OCI-M2 (cell line): ENCODE data around the gene CC2D1B.
"Not testable (repeated sequence)": the region's sequence is repeated elsewhere in the genome, so short reads cannot be mapped to it uniquely, and the experiment has no call there.

ENCODE experiments used
- DNase-seq: peaks from one replicate; lab custom pipeline; 2025; ENCODE audit not compliant: unreplicated experiment; lab: John Stamatoyannopoulos, UW

Gene CC2D1B

GRCh38 chr1:52365746-52366516, at the start of gene CC2D1B:
Gene CC2D1B (minus strand): TSS chr1:52366205. CDS start chr1:52364620, 1,585 bp downstream.
- peak; percentile 77 for DNase-seq

GRCh38 chr1:52414942-52415341, 48.9 kb upstream of the CC2D1B start:
- DNase-seq, result no peak

GRCh38 chr1:52413410-52413989, 47.5 kb upstream of the CC2D1B start:
- no peak for DNase-seq

GRCh38 chr1:52404975-52405338, 39.0 kb upstream of the CC2D1B start:
- DNase-seq, result no peak

GRCh38 chr1:52404116-52404974, 38.3 kb upstream of the CC2D1B start, which contains the start of the genes ORC1 and PRPF38A:
Gene ORC1 (minus strand): TSS chr1:52404423. CDS start chr1:52402223, 2,200 bp downstream.
Gene PRPF38A (plus strand): TSS chr1:52404602. CDS start chr1:52404750, 148 bp downstream.
- peak; percentile 85 for DNase-seq

GRCh38 chr1:52403566-52404115, 37.6 kb upstream of the CC2D1B start:
- no peak for DNase-seq

- no peak for DNase-seq
Observed at GRCh38 chr1:52402860-52403240, 36.8 kb upstream of the CC2D1B start.

- DNase-seq, result no peak
Observed at GRCh38 chr1:52400131-52400530, 34.1 kb upstream of the CC2D1B start.

- no peak for DNase-seq
Observed at GRCh38 chr1:52399629-52400028, 33.6 kb upstream of the CC2D1B start.

- no peak for DNase-seq
Observed at GRCh38 chr1:52393174-52393573, 27.2 kb upstream of the CC2D1B start.

GRCh38 chr1:52386458-52386857, 20.5 kb upstream of the CC2D1B start:
- DNase-seq, result no peak

GRCh38 chr1:52385376-52385775, 19.4 kb upstream of the CC2D1B start:
- DNase-seq, result no peak

- DNase-seq, result not testable (repeated sequence)
Observed at GRCh38 chr1:52369851-52370250, 3.8 kb upstream of the CC2D1B start.

GRCh38 chr1:52368383-52369172, 2.6 kb upstream of the CC2D1B start:
- DNase-seq, result no peak

GRCh38 chr1:52367272-52367671, 1.3 kb upstream of the CC2D1B start:
- no peak for DNase-seq

GRCh38 chr1:52366517-52366827, 467 bp upstream of the CC2D1B start:
- DNase-seq, result no peak

- no peak for DNase-seq
Observed at GRCh38 chr1:52365071-52365745, 797 bp downstream of the CC2D1B start.

GRCh38 chr1:52364235-52364839, 1.7 kb downstream of the CC2D1B start:
- DNase-seq, result no peak

- DNase-seq, result no peak
Observed at GRCh38 chr1:52360595-52360968, 5.4 kb downstream of the CC2D1B start.
